Activated CD4-positive, alpha-beta T cell treated with anti-CD3 and anti-CD28 coated beads, Interleukin-2, amount 50 U/mL, for 1 hour (primary cell): ENCODE data around the gene CMIP.
"Not testable (repeated sequence)": the region's sequence is repeated elsewhere in the genome, so short reads cannot be mapped to it uniquely, and the experiment has no call there.

ENCODE experiments used
- DNase-seq: peaks from one replicate; pipeline ENCODE4 v3.0.0-alpha.2; 2020

The CMIP gene

GRCh38 chr16:81519301-81520150, 74.9 kb downstream of the CMIP start:
- DNase-seq, result no peak

GRCh38 chr16:81520151-81520470, 75.5 kb downstream of the CMIP start:
- no peak for DNase-seq

GRCh38 chr16:81520560-81521135, 76.0 kb downstream of the CMIP start:
- no peak for DNase-seq

- peak; percentile 65 for DNase-seq
Measured at GRCh38 chr16:81521141-81521626, 76.6 kb downstream of the CMIP start.

GRCh38 chr16:81522108-81522701, 77.6 kb downstream of the CMIP start:
- DNase-seq, result peak; percentile 18

- not testable (repeated sequence) for DNase-seq
Measured at GRCh38 chr16:81522851-81523250, 78.2 kb downstream of the CMIP start.

- DNase-seq, result no peak
Measured at GRCh38 chr16:81523387-81524115, 78.9 kb downstream of the CMIP start.

- DNase-seq, result peak; percentile 50
Measured at GRCh38 chr16:81524382-81524781, 79.8 kb downstream of the CMIP start.

GRCh38 chr16:81524885-81525284, 80.3 kb downstream of the CMIP start:
- not testable (repeated sequence) for DNase-seq

- no peak for DNase-seq
Measured at GRCh38 chr16:81526199-81526598, 81.6 kb downstream of the CMIP start.

GRCh38 chr16:81526935-81527334, 82.3 kb downstream of the CMIP start:
- peak; percentile 12 for DNase-seq

GRCh38 chr16:81527477-81528178, 83.0 kb downstream of the CMIP start:
- DNase-seq, result no peak

- DNase-seq, result no peak
Measured at GRCh38 chr16:81528256-81528655, 83.6 kb downstream of the CMIP start.

- DNase-seq, result no peak
Measured at GRCh38 chr16:81530296-81530721, 85.7 kb downstream of the CMIP start.

- no peak for DNase-seq
Measured at GRCh38 chr16:81530814-81531213, 86.2 kb downstream of the CMIP start.

GRCh38 chr16:81531419-81531821, 86.8 kb downstream of the CMIP start:
- DNase-seq, result no peak

- no peak for DNase-seq
Measured at GRCh38 chr16:81532491-81533174, 88.0 kb downstream of the CMIP start.

GRCh38 chr16:81533175-81533507, 88.5 kb downstream of the CMIP start:
- no peak for DNase-seq

GRCh38 chr16:81535679-81536360, 91.2 kb downstream of the CMIP start:
- no peak for DNase-seq

- DNase-seq, result no peak
Measured at GRCh38 chr16:81536648-81537047, 92.0 kb downstream of the CMIP start.

- no peak for DNase-seq
Measured at GRCh38 chr16:81537721-81538561, 93.3 kb downstream of the CMIP start.
